ENCODE measurements around the gene TUBGCP2. TPM values are rescaled to one million over a fixed set of nuclear protein-coding genes. Genes with fewer than 3 reads are reported as not detected.
A peak's percentile ranks its signal among the peaks of the same experiment; 100 is the strongest.

TUBGCP2 gene
- total and polyA plus RNA-seq, 2 of the 13 experiments (the other 11 are each of a cell fraction or from before 2014, with no cell fraction given), result 21.3 to 34.5 TPM

DNA sequence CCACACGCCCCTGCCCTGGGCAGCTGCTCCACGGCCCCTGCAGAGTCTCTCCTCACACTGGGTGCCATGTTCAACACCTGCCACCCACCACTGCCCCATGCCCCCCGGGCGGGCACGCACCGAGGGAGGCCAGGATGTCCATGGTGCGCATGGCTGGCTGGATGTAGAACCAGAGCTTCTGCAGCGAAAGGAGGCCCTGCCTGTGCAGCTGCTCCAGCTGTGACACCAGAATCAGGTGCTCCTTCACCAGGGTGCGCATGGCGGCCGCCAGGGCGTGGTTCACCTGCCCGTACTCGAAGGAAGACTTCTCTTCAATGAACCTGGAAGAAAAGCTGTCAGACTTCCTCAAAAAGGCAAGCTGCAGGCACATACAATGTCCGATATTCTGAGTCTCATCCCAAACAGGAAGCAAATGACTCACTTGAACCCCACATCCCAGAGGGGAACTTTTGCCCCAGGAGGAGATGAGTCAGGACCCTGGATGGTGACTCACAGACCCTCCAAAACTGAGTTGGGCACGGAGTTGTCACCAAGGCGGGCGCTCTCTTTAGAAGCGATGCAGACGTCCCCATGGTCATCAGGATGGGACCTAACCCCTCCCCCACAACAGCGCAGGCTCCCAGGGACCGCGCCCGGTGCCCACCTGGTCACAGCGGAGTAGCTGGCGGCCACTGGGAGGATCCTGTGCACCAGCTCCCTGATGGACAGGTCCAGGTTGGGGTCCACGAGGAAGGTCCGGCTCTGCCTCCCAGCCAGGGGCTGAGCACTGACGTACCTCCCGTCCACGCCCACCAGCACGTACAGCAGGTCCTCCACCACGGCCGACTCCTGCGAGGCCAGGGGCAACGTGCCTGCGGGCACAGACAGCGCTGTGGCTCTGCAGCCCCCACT, 15.5 kb downstream of the TUBGCP2 start (continued):
- TF ChIP-seq ZNF460 (CRISPR knock-in tag; IDR thresholded peaks at IDR 0.05; ENCODE audit: borderline replicate concordance) (no peak), TP53 (CRISPR knock-in tag; conservative IDR thresholded peaks at IDR 0.05) (no peak), ZNF879 (CRISPR knock-in tag; IDR thresholded peaks at IDR 0.05) (no peak), ZNF143 (CRISPR knock-in tag; IDR thresholded peaks at IDR 0.05) (no peak), ZNF775 (CRISPR knock-in tag; IDR thresholded peaks at IDR 0.05; ENCODE audit: borderline replicate concordance) (no peak)
- TF ChIP-seq, protein P1, sequence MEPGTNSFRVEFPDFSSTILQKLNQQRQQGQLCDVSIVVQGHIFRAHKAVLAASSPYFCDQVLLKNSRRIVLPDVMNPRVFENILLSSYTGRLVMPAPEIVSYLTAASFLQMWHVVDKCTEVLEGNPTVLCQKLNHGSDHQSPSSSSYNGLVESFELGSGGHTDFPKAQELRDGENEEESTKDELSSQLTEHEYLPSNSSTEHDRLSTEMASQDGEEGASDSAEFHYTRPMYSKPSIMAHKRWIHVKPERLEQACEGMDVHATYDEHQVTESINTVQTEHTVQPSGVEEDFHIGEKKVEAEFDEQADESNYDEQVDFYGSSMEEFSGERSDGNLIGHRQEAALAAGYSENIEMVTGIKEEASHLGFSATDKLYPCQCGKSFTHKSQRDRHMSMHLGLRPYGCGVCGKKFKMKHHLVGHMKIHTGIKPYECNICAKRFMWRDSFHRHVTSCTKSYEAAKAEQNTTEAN (CRISPR knock-in tag; conservative IDR thresholded peaks at IDR 0.05), result no peak

DNA sequence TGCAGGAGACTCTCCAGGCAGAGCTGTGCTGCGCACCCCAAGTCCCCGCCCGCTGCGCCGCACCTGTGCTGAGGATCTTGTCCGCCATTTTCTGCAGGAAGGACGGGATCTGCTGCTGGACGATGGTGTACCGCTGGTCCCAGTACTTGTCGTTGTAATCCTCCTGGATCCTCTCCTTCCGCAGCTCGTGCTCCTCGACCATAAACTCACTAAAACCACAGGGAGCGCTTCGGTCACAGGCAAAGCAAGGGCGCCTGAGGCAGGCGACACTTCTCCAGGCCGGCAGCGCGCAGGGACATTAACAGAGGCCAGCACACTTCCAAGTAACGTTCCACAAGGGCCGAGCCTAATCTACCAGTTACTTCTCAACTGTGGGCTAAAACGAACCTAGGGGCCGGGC, 18.9 kb downstream of the TUBGCP2 start:
- Histone ChIP-seq H4K20me1 (ENCODE audit: insufficient read depth, low read length) (no peaks in the 10 kb centered on the region), H2AFZ (ENCODE audit: low read length) (no peak overlapping the region), H3K27ac (ENCODE audit: extremely low read length, insufficient read depth, low read length) (no peak overlapping the region), H3K9me3 (ENCODE audit: low read length) (no peaks in the 10 kb centered on the region), H3K79me2 (ENCODE audit: insufficient read depth, low read length) (no peaks in the 10 kb centered on the region), H3K4me2 (ENCODE audit: low read depth, low read length) (no peak overlapping the region), H3K27me3 (ENCODE audit: control insufficient read depth in 1 of 2, insufficient read depth in 2 of 2, low read length in 2 of 2) (no peaks in the 10 kb centered on the region), H3K9ac (ENCODE audit: insufficient read depth, low read depth, low read length) (no peak overlapping the region), H3K4me3 (replicated peaks in 1 of 3; ENCODE audit: insufficient read depth in 1 of 3, low read depth in 2 of 3, low read length in 3 of 3) (no peak overlapping the region), H3K36me3 (replicated peaks in 1 of 2; ENCODE audit: control insufficient read depth in 1 of 2, insufficient read depth in 2 of 2, low read length in 2 of 2) (peaks cover 17 to 63% of the 10 kb centered on the region in 2 experiments; a peak in 4 of 5 replicates), H3K4me1 (ENCODE audit: insufficient read depth, low read length) (no peaks in the 10 kb centered on the region)
- FAIRE-seq (no peak), DNase-seq (ENCODE audit: low spot score) (no peak), ATAC-seq (no peak)
- POLR2A ChIA-PET, result no interaction called here
- 97% methylated on average over 22 of the region's 24 CpGs for whole genome bisulfite sequencing (ENCODE audit: low lambda C conversion rate)
- TF ChIP-seq, protein P2, sequence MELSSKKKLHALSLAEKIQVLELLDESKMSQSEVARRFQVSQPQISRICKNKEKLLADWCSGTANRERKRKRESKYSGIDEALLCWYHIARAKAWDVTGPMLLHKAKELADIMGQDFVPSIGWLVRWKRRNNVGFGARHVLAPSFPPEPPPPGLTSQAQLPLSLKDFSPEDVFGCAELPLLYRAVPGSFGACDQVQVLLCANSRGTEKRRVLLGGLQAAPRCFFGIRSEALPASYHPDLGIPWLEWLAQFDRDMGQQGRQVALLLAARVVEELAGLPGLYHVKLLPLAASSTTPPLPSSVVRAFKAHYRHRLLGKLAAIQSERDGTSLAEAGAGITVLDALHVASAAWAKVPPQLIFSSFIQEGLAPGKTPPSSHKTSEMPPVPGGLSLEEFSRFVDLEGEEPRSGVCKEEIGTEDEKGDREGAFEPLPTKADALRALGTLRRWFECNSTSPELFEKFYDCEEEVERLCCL (CRISPR knock-in tag; IDR thresholded peaks at IDR 0.05; ENCODE audit: borderline replicate concordance), result no peak
- peak; percentile 48 for TF ChIP-seq AGO2 (optimal IDR thresholded peaks at IDR 0.05; ENCODE audit: low read depth, low read length)
- no peak for TF ChIP-seq ZNF543 (CRISPR knock-in tag; IDR thresholded peaks at IDR 0.05)
- CTCF ChIA-PET (ENCODE audit: low intra/inter-chr PET ratio, low total read pairs), result no interaction called here
- intact Hi-C loops (cut with micrococcal nuclease; ENCODE audit: unreplicated experiment), result no loop called here
- in situ Hi-C loops (cut with HindIII; ENCODE audit: extremely low pct_ligation_motif_present, low pct_unique_long_range_greater_than_20kb), result no loop called here
- no TSS peak for BruUV-seq (replicated peaks)
